HL-60/S4 treated with phorbol 12-myristate 13-acetate at 8.2 ng/mL for 4 days and 3 days (cell line): ENCODE results near the gene FAAP20.

ENCODE experiments used
- in situ Hi-C: fragments of 300-500 bp; cut with MboI; formaldehyde crosslinking; loops from 2 replicates; pipeline ENCODE4 v1.15.0; 2022; ENCODE audit warnings: low sequenced_read_pairs

Gene FAAP20

DNA sequence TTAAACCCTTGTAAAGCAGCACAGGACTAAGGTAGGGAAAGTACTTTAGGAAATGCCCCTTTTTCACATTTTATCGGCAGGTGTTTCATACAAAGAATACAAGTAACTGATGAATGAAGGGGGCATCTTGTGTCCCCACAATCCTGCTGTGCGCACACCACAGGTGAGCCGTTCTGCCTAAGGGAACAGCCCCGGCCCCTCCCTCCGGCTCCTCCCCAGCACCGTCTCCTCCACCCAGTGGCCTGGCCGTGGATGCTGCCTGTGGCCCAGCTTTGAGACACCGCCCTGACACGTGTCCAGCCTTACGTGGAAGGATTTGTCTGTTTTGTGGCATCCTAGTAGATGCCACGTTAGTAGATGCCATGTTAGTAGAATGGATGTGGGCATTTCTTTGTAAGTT, 12.8 kb downstream of the FAAP20 start:
- in situ Hi-C loops = loop anchor here (25.0 kb wide), 1 partner anchor 356 kb away; the partner anchor contains the start of genes HES5 and PANK4

DNA sequence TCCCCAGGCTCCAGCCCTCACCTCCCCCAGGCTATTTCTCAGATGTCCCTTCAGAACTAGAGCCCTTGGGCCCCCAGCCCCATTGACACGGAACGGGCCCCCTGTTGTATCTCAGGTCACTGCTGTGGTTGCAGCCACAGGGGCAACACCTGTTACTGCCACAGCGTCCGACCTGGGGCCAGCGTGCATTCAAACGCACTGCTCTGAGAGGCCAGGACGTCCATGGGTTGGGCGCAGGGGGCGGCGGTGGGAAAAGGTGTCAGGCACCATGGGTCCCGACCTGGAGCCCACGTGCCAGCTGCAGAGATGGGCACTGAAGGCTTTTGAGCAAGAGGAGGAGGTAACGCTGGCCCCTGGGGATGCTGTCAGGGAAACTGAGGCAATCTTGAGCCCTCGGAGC, 13.3 kb downstream of the FAAP20 start:
- in situ Hi-C loops = loop anchor here (25.0 kb wide), 1 partner anchor 356 kb away; the partner anchor contains the start of genes HES5 and PANK4

DNA sequence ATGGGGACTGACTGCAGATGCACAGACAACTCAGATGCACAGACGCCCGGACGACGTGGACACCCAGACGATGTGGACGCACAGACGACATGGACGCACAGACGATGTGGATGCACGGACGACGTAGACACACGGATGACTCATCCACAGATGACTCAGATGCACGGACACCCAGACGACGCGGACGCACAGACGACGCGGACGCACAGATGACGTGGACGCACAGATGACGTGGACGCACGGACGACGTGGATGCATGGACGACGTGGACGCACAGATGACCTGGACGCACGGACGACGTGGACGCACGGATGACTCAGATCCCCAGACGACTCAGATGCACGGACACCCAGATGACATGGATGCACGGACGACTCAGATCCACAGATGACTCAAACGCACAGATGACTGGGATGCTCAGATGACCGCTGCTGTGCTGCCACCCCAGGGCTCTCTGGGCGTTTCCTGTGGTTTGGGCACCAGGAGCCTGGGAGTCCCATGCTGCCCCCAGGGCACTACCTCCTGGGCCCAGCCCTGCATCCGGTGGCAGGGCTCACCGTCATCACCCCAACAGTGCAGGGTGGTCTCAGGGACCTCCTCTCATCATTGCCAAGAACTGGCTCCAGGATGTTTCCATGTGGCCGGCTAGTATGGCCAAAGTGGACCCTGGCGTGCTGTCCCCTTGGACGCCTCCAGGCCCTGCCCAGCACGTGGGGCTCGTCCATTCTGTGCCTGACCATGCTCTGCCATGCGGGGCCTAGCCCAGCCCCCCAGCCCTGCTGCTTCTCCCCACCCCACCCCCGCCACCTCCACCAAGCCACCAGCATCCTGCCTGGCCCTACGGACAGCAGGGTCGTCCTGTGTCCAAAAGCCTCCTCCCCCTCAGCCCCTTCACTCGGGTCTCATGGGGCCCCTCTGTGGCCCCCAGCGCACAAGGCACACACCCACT, 14.0 kb downstream of the FAAP20 start:
- in situ Hi-C loops = loop anchor here (25.0 kb wide), 1 partner anchor 357 kb away; the partner anchor contains the start of genes HES5 and PANK4

DNA sequence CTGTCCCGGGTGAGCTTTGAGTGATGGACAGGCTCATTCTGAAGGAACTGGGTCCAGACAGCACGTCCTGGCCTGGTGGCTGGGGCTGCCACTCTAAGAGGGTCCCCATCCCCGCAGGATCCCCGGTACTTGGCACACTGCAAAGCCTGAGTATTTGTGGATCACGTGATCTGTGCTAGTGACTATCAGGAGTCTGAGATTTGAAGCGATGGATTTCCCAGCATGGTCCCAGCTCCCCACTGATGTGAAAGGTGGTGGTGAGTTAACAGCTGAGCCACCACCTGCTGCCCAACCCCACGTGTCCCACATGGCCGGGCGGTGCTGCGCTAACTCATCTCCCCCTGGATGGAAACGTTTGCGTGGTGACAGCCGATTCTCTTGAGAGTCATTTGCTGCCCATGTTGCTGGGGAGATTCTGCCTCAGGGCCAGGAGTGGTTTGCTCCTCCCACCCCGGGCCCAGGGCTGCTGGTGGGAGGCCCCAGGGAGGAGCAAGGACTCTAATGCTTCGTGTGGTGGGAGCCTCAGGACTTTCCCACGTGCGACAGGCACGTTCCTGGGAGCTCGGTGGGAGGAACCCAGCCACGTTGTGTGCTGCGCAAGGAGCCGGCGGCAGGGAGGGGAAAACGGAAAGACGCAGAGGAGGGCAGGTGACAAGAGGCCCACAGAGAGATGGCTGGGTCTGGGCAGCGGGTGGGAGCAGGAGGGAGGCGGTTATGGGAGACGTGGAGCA, 15.1 kb downstream of the FAAP20 start:
- in situ Hi-C loops = loop anchor here (25.0 kb wide), 1 partner anchor 358 kb away; the partner anchor contains the start of genes HES5 and PANK4

DNA sequence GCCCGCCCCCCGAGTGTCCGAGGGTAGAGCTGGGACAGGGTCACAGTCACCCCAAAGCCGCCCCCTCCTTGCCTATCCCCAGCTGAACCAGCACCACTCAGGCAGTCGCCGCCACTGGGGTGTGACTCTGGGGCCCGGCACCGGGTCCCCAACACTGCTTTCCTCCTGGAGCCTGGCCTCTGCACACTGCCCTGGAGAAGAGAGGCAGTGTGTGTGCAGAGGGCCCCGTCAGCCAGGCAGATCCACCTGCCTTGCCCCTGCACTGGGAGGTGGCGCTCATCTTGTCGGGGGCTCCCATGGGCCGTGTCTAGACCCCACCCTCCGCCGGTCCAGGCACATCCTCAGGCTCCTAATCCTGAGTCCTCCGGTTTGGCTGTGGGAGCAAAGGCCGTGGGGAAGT, 15.7 kb downstream of the FAAP20 start:
- in situ Hi-C loops = loop anchor here (25.0 kb wide), 1 partner anchor 358 kb away; the partner anchor contains the start of genes HES5 and PANK4

DNA sequence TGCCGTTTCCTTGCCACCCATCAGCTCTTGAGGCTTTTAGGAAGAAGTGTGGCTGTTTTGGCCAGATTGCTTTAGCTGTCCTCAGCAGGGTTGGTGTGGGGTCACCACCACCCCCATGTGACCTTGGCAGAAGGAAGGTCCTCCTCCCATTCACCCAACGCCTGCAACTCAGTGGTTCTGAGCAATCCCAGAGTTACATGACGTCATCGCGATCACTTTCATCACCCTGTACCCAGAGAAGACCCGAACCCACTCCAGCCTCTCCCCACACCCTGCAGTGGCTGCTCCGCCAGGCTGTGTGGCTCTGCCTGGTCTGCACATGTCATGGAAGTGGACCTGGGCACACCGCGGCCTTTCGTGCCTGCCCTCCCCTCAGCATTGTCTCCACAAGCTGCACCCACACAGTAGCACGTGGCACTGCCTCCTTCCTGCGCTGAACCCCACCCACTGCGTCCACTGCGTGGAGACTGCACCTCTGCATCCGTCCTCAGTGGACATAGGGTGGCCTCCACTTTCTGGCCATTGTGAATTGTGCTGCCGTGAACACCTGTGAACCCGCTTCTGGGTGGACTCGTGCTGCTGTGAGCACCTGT, 16.5 kb downstream of the FAAP20 start:
- in situ Hi-C loops = loop anchor here (25.0 kb wide), 1 partner anchor 359 kb away; the partner anchor contains the start of genes HES5 and PANK4

DNA sequence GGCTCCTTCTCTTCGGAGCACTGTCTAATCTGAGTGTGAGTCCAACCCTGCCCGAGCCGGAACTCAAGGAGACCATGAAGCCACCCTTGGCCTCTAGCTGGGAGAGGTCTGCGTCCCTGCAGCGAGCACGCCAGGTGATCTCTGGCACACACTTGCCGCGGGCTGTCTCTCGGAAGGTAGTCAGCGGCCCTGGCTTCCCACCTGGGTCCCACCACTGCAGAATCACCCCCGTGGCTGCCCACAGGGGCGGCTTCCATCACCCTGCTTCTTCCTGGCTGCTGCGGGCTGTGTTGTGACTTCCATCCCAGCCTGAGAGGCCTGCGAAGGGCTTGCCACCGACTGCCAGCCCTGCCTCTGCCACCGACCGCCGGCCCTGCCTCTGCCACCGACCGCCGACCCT, 17.0 kb downstream of the FAAP20 start:
- in situ Hi-C loops = loop anchor here (25.0 kb wide), 1 partner anchor 360 kb away; the partner anchor contains the start of genes HES5 and PANK4

DNA sequence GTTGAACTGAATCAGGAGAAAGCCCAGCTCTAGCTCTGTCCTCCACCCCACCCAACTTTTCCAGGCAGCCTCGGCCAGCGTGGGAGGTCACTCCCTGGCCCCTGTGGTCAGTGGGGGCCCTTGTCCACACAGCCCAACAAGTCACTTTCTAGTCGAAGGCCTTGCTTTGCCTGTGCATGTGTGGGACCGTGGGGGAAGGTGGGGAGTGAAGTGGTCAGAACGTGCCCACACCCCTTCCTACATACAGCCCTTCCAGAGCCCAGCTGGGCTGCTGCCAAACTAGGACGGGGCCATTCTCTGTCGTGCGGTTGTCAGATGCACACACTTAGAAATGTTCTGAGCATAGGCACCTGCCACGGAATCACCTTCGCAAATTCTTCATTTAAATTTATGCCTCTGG, 18.0 kb downstream of the FAAP20 start:
- in situ Hi-C loops = loop anchor here (25.0 kb wide), 1 partner anchor 361 kb away; the partner anchor contains the start of genes HES5 and PANK4

DNA sequence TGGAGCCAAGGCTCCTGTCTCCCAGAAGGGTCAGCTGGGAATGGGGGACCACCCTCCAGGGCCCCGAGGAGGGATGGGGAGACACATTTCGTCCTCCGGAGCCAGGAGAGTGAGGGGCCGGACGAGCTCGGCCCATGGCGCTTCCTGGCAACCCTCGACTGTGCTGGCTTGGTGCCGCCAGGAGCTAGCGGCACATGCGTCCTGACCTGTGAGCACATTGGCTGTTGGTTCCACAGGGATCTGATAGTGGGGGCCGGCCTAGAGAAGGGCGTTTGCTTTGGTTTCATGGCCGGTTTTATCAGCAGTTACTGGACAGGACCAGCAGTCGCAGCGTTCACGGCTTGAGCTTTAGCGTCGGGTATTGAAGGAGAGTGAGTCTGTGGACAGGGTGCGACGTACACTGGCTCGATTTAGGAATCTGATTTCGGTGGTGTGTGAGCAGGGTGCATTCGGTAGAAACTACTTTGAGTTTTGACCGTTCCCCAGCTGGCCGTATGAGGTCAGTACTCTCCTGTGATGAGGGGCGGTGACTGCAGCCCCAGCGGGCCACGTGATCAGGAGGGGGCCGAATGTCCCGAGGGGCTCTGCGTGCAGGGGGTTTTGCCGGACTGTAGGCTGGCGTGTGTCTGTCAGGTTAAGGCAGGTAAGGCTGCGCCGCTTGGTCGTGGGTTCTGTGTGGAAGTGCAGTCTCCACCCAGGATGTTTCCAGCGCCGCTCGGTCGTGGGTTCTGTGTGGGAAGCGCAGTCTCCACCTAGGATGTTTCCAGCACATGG, 18.7 kb downstream of the FAAP20 start:
- in situ Hi-C loops = loop anchor here (25.0 kb wide), 1 partner anchor 361 kb away; the partner anchor contains the start of genes HES5 and PANK4

DNA sequence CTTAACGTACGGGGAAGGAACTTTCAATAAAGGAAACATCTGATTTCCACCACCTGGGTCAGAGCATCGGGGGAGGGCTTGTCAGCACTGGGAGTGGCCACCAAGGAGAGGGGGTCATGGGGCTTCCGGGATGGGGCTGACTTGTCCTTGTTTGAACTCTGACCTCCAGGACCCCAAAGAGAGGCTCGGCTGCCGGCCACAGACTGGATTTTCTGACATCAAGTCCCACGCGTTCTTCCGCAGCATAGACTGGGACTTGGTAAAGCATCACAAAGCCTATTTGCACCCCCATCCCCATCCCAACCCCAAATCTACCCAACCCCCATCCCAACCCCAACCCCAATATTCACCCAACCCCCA, 19.5 kb downstream of the FAAP20 start:
- in situ Hi-C loops = loop anchor here (25.0 kb wide), 1 partner anchor 362 kb away; the partner anchor contains the start of genes HES5 and PANK4

DNA sequence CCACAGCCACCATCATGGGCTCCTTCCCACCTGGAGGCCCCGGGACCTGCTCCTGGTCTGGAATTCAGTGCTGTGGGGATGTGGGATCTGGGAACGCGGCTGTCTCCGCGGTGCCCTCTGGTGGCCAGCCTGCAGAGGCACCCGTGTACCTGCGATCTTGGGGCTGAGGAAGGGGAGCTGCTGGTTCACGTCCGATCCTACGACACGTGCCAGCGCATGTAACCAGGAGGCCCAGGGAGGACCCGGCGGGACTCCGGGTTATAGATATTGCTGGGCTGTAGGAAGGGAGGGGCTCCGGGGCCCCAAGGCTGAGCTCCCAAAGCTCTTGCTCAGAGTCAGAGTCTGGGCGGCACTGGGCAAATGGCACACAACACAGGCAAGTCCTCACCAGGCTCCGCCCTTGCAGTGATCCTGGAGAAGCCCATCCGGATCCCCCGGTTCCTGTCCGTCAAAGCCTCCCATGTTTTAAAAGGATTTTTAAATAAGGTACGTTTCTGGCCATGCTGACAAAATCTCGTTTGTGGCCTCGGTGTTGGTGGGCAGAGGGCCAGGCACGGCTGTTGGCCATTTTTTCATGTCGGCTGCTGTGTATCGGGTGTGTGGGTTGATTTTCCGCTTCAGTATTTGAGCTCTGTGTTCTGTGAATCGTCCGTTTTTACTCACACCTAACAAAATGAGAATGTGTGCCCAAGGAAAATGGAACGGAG, 20.1 kb downstream of the FAAP20 start:
- in situ Hi-C loops = loop anchor here (25.0 kb wide), 1 partner anchor 363 kb away; the partner anchor contains the start of genes HES5 and PANK4

DNA sequence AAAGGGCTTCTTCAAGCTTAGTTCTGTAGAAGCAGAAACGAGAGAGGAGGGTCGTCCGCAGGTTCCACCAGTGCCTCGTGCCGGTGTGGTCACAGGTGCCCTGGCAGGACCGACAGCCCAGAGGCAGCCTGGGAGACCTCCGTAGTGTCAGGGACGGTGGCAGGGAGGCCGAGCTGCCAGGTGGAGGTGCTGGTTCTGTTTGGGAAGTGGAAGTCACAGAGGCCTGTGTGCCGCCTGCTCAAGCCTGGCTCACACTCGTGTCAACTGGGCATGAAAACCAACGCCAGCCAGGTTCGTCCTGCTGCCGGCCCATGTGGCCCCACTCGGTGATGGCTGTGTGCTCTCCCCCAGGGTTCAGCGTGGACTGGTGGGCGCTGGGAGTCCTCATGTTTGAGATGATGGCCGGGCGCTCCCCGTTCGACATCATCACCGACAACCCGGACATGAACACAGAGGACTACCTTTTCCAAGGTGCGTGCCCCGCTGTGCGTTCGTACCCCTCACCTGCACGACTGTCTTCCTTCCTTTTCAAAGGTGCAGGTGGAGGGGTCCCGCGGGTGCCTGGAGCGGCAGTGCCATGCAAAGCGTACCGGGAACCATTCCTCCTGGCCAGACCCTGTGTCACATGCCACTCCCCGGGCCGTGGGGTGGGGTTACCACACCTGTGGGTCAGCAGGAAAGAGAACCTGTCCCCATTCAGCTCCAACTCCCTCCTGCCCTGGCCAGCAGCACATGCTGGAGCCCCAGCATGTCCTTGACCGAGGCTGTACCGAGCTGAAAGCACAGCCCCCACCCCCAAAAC, 20.8 kb downstream of the FAAP20 start:
- in situ Hi-C loops = no loop called here

DNA sequence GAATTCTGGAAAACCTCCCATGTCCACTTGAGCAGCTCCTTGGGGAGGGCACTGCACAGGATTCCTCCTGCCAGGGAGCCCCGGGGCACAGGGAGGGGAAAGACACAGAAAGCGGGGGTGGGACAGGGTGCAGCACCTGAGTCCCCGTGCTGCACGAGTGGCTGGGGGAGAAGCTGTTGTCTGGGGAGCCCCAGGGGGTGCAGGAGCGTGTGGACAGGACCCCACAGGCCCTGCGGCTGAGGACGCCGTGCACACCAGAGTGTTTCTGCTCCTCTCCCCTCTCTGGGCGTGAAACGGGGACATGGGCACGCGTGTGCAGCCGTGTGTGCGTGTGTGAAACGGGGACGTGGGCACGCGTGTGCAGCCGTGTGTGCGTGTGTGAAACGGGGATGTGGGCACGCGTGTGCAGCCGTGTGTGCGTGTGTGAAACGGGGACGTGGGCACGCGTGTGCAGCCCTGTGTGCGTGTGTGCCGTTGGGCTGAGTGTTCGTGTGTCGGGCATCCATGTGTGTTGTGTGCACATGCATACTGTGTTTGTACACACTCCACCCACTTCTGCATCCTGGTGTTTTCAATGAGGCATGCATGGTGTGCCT, 21.9 kb downstream of the FAAP20 start:
- in situ Hi-C loops = no loop called here

DNA sequence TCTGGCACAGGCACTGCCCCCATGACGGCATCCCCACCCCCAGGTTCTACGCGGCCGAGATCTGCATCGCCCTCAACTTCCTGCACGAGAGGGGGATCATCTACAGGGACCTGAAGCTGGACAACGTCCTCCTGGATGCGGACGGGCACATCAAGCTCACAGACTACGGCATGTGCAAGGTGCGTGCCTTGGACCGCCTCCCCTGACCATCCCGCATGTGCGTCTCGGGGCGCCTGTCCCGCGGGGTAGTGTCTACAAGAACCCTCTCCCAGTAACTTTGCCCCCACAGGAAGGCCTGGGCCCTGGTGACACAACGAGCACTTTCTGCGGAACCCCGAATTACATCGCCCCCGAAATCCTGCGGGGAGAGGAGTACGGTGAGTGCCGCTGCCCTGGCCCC, 22.6 kb downstream of the FAAP20 start:
- in situ Hi-C loops = no loop called here

DNA sequence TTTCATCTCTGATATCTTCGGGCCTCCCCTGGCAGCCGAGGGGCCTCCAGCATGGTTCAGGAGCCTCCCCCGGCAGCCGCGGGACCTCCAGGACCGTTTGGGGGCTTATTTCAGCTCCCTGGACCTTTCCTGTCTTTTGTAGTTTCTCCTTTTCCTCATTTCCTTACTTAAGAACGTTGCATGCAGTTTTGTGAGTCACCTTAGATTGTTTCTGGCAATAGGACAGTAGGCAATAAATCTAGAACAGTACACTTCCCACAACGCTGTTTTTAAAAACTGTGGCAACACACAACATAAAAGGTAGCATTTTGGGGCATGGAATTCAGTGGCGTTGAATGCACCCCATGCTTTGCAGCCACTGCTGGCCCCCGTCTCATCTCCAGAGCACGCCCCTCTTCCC, 24.4 kb downstream of the FAAP20 start:
- in situ Hi-C loops = no loop called here

DNA sequence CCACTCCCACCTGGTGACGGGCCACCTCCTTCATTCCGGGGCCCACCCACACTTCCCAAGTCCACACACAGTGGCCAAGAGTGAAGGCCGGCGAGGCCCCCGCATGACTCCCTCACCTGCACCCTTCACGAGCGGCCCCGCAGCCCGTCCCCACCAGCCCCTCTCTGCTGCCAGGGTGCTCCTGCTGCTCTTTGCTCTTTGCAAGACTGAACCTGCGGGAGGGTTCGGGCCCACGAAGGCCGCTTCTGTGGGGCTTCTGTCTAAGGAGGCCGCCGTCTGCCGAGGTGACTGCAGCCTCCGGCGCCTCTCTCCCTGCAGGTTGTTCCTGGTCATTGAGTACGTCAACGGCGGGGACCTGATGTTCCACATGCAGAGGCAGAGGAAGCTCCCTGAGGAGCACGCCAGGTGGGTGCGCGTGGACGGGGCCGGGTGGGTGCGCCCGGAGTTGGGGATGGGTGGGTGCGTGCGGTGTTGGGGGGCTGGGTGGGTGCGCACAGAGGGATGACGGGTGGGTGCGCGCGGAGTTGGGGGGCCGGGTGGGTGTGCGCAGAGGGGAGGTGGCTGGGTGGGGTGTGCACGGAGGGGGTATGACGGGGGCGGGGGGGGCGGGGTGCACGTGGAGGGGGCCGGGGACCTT, 25.3 kb downstream of the FAAP20 start:
- in situ Hi-C loops = no loop called here

DNA sequence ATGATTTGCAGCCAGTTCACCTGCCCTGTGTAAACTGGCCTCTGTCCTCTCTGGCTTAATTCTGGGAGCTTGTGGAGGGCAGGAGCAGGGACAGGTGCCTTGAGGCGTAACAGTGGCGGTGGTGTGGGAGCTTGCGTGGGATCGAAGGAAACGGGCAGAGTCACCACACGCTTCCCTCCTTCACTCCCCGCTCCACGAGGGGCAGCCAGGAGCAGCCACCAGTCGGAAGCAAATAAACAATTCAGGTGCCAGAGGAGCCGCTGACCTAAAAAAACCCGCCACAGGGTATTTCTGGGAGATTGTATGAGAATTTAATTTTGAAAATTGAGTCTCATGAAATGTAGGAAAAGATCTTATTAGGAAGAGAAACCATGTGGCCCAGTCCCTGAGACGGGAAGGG, 26.0 kb downstream of the FAAP20 start:
- in situ Hi-C loops = no loop called here

DNA sequence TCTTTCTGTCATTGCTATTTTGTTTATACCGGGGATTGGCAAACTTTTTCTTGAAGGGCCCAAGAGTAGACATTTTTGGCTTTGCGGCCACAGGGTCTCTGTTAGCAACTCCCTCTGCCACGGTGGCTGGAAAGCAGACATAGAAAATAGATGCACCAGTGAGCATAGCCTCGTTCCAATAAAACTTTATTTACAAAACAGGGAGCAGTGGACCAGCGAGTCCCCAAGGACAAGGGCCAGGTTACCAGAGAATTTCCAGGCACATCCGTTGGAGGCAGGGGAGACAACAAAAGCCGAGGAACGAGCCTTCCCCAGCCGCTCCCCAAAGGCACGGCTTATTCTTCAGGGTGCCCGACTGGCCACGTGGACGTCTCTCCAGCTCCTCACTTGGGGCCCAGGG, 26.5 kb downstream of the FAAP20 start:
- in situ Hi-C loops = no loop called here
